HuH-7.5 (cell line): ENCODE measurements around the gene COG5.

ENCODE experiments used
- DNase-seq: peaks from one replicate; pipeline ENCODE4 v3.0.0; 2011; ENCODE audit warnings: low spot score

Gene COG5

DNA sequence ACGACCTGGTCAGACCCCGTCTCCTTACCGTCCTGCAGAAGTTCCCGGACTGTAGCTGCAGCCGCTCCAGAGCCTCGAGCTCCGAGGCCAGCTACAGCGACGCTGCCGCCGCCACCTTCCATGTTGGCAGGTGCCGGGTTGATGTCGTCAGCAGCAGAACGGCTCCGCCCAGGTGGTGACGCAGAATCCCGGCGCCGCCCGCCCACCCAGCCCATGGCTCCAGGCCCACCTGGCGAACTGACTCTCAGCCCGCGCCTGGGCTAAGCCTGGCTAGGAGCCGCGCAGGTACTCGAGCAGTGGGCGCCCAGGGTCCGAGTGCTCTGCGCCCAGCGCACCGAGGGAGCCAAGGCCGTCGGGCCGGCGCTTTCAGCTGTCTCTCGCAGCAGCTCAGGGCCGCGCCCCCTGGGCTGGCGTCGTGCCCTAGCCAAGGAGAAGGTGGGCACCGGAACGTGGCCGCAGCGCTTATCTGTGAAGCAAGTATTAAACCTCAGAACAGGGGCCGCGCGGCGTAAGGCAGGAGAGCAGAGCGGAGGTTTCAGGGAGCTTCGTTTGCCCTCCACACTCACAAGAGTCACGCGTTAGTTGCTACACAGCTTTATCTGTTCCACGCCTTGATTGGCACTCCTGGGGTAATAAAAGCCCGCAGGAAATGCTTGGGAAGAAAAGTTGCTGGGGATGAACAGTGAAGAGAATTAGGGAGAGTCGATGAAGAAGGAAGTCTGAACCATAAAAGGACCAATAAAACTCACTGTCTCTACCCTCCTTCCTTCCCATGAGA, at the start of gene COG5, which contains the start of gene DUS4L:
Gene COG5, minus strand, starts transcription at position 146 of the 778 bp plus-strand sequence. Its CDS starts 24 bp downstream, at position 122.
Gene DUS4L, plus strand, starts transcription at position 197 of the 778 bp plus-strand sequence. CDS start 3,100 bp downstream, outside the sequence.
- peak; percentile 65 for DNase-seq

DNA sequence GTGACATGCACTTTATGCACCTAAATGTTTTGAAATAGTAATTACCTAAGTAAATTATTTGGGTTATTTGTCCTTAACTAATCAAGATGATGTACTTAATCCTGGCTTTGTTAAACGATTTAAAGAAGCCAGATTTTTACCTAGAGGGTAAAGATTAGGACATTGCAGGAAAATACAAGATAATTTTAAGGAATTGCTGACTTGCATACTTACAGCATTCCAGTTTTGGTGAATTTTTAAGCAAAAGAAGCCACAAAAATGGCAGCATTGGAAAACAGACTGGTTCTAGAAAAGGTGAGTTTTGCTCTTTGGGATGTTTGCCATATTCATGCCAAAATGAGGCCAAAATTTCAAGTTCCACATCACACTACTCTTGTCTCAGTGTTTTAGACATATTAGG, 49.7 kb upstream of the COG5 start:
- no peak for DNase-seq

DNA sequence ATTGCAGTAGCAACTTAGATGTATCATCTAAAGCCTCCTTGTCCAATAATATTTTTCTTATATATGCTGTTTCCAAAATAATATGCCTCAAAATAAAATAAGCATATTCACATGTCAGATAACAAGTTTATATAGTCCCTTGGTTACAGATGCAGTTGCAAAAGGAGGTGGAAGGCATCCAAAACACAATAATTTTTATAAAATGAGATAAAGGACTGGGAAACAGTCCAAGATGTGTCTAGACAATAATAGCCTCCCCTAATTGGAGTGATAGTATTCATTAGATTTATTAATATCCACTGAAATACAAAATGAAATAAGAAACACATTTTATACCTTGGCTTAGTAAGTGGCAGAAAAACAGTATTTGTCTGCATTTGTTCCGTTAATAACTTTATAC, 46.6 kb upstream of the COG5 start:
- no peak for DNase-seq

GRCh38 chr7:107609811-107610261, 46.1 kb upstream of the COG5 start:
- DNase-seq: no peak

DNA sequence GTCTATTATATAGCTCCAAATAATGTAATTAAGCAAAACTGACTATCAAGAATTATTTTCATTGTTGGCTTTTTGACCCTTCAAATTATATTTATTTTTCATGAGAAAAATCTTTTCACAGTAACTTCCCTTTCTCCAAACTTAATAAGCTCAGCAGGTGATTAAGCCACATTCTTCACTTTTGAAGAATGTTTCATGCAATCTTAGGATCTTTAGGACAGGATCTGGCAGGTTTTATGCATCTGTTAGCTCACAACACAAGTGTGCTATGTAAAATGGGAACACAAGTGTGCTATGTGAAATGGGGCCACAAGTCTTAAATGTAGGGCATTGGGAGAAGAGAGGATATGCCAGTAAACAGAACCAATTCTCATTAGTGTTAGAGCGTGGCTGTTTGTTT, 42.6 kb upstream of the COG5 start:
- no peak for DNase-seq

- no peak for DNase-seq
Observed at GRCh38 chr7:107605218-107605815, 41.6 kb upstream of the COG5 start.

- DNase-seq: no peak
Observed at GRCh38 chr7:107600816-107601215, 37.1 kb upstream of the COG5 start.

- no peak for DNase-seq
Observed at GRCh38 chr7:107599262-107599661, 35.5 kb upstream of the COG5 start.

DNA sequence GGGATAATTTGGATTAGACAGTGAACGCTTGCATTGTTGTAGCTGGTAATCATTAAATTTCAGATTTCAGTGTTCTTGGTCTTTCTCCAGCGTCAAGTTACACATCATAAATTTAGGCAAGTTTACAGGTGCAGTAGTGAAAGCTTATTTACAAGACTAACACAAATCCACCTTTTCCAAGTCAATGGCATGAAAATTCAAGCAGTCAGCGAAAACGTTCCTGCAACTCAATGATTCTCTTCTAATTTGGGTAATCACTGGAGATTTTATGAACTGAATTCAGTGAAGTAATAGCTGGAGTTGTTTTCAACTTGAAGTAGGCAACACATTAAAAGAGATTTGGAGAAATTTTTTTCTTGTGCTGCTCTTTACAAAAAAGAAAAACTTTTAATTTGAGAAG, 34.2 kb upstream of the COG5 start:
- no peak for DNase-seq

- DNase-seq: no peak
Observed at GRCh38 chr7:107597582-107597916, 33.8 kb upstream of the COG5 start.

- no peak for DNase-seq
Observed at GRCh38 chr7:107596881-107597581, 33.3 kb upstream of the COG5 start.

- DNase-seq: no peak
Observed at GRCh38 chr7:107594961-107595737, 31.4 kb upstream of the COG5 start.

- DNase-seq: no peak
Observed at GRCh38 chr7:107593025-107593410, 29.3 kb upstream of the COG5 start.

GRCh38 chr7:107592361-107593024, 28.8 kb upstream of the COG5 start:
- DNase-seq: no peak

- DNase-seq: no peak
Observed at GRCh38 chr7:107591421-107591820, 27.7 kb upstream of the COG5 start.

DNA sequence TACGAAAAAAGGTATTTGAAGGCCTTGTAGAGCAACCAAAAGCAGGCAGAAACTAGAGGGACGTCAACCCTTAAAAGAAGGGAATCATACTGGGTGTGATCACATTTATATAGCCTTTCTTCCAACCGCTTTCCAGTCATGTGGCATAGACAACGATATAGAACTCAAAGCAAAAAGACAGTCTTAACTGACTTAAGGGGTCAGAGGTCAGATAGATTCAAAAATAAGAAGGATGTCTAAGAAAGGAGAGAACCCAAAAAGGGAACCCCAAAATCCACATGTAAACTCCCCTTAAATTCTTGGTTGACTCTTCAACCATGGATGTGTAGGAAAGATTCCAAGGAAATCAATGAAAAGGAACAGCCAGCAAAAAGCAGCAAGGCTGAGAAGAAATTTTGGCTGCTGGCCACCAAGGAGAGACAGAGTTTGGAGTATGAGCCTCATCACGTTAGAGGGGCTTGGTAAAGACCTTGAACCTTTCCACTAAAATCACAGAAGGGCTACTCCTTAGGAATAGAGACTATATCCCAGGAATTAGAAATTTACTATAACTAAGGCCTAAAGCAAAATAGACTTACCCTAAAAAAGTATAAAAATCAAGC, 24.9 kb upstream of the COG5 start:
- no peak for DNase-seq

DNA sequence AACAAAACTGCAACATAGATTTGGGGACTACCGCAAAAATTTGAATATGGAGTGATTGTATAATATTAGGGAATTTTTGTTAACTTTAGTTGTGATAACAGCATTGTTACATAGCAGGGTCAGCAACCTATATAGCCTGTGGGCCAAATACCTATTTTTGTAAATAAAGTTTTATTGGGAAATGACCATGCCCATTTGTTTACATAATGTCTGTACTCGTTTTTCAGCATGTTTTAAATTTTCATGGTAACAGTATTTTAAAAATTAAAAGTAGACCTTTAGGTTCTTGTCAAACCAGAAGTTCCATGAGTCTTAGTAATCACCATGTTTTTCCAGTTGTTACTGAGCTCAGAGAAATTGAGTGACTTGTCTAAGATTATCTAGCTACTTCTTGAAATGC, 21.0 kb upstream of the COG5 start:
- no peak for DNase-seq

DNA sequence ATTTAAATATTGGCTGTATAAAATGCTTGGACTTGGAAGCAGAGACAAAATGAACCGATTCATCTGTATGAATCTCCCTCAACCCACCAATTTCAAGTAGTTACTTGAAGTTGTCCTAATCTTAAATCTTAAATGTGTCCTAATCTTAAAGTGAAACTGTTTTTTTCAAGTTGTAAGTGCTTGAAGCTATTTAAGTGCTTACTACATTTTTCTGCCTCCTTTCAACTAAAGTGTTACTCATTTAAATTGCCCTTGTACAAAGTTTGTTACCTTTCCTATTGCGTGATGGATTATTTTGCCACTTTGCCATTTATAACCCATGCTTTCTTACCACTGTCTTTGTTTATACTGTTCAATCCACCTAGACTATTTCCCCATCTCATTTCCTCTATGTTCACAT, 19.2 kb upstream of the COG5 start:
- DNase-seq: no peak

DNA sequence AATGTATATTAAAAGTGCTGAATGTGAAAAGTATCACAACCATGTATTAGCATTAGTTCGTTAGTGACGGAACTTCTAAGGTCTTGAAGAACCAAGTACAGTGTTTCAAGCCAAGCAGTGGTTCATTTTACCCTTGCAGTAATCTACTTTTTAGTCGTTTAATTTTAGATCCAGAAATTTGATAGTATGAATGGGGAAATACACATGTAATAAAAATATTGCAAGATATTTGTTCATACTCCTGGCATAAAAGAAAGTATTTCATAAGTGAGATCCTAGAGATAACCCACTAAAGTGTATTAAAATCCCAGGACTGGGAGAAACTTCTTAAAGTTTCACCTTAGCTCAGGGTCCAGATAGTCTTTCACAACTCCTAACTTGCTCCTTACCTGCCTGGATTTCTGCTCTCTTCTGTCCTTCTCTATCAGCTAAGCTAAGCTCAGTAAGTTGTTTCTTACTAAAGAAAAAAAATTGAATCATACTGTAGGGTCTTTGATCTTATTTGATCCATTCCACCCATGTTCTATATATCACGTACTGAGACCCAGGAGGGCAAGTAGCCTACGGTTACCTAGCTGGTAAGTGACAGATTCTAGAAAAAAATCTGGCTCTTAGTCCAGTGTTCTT, 17.8 kb upstream of the COG5 start:
- no peak for DNase-seq

- no peak for DNase-seq
Observed at GRCh38 chr7:107580716-107581383, 17.1 kb upstream of the COG5 start.
